ENCODE measurements around the gene ERI3.

ERI3 gene

GRCh38 chr1:44174630-44175029 lies 180.4 kb downstream of the ERI3 start:
- no peak for DNase-seq

Measured in central memory CD4-positive, alpha-beta T cell (primary cell).